HCT116 (cell line): Measurements from ENCODE around the gene ADRB1. TPM values are rescaled to one million over a fixed set of nuclear protein-coding genes. Genes with fewer than 3 reads are reported as not detected.

ENCODE experiments used
- ATAC-seq: fragments of 200-7000 bp; cut with Tn5 transposase; 2 replicates; pipeline ENCODE4 v1.9.1; 2020; ENCODE audit warnings: mild to moderate bottlenecking, moderate library complexity
- Bru-seq: library from RNA; stranded (reverse); fragments of 400-500 nt; gene quantifications from one replicate; lab custom pipeline; 2021; lab: Mats Ljungman, UMichigan
- BruChase-seq, 2 experiments: library from RNA; stranded (reverse); fragments of 400-500 nt; gene quantifications; one replicate each; lab custom pipeline; 2021; lab: Mats Ljungman, UMichigan
- BruUV-seq: library from RNA; stranded (reverse); fragments of 400-500 nt; replicated peaks from 2 replicates; lab custom pipeline; 2021; lab: Mats Ljungman, UMichigan
- CTCF ChIA-PET: fragments of 300-600 bp; sonication (Branson Sonifier 250); formaldehyde crosslinking; loops from one replicate; lab custom pipeline; 2021; ENCODE audit warnings: antibody characterized with exemption; lab: Charles Lee
- POLR2A ChIA-PET: fragments of 300-600, 350-600 bp; sonication (Branson Sonifier 250); formaldehyde crosslinking; loops from one replicate; lab custom pipeline; 2021; ENCODE audit warnings: antibody characterized with exemption; lab: Charles Lee
- RAD21 ChIA-PET, 2 experiments: fragments of 300-600 bp; sonication (Branson Sonifier 250); formaldehyde crosslinking; loops; one replicate each; lab custom pipeline; 2023; ENCODE audit warnings: low total read pairs in 2 of 2; ENCODE audit not compliant: uncharacterized antibody in 2 of 2, unreplicated experiment in 2 of 2, low non-redundant PET in 1 of 2; lab: Charles Lee
- DNase-seq: peaks from one replicate; pipeline ENCODE4 v3.0.0-alpha.2; 2010; ENCODE audit warnings: low read depth, low spot score
- H2AFZ ChIP-seq: fragments of 200-600 bp; shearing (Covaris generic), sonication (generic); 2 replicates; pipeline ENCODE4 v1.6.1; 2017; ENCODE audit warnings: low read depth, mixed run types, mixed read lengths, antibody characterized with exemption, low read length; ENCODE audit not compliant: poor library complexity, severe bottlenecking
- H3K27ac ChIP-seq: 2 replicates; pipeline ENCODE4 v1.5.1; 2012; ENCODE audit warnings: low read depth, low read length
- H3K27me3 ChIP-seq: fragments of 200-600 bp; sonication (generic); 2 replicates; pipeline ENCODE4 v1.6.1; 2016; ENCODE audit warnings: mixed run types, low read length, mixed read lengths; ENCODE audit not compliant: insufficient read depth
- H3K36me3 ChIP-seq, 2 experiments: fragments of 200-500 bp in 1 of 2; fragments of 200-600 bp in 1 of 2; sonication (Bioruptor generic) in 1 of 2; sonication (generic) in 1 of 2; 2 replicates each; pipeline versions ENCODE4 v1.5.1 to v1.6.1; 2014 to 2016; ENCODE audit warnings: low read length in 2 of 2, inconsistent platforms in 1 of 2, mixed read lengths in 1 of 2, mixed run types in 1 of 2; ENCODE audit not compliant: insufficient read depth in 2 of 2, control insufficient read depth in 1 of 2
- H3K4me1 ChIP-seq, 2 experiments: fragments of 200-600 bp in 1 of 2; sonication (generic) in 1 of 2; 2 replicates each; pipeline versions ENCODE4 v1.5.1 to v1.6.1; 2012 to 2017; ENCODE audit warnings: low read length in 2 of 2, inconsistent platforms in 1 of 2, mild to moderate bottlenecking in 1 of 2, mixed read lengths in 1 of 2, mixed run types in 1 of 2, moderate library complexity in 1 of 2; ENCODE audit not compliant: insufficient read depth in 2 of 2, control insufficient read depth in 1 of 2
- H3K4me2 ChIP-seq: fragments of 200-600 bp; sonication (generic); 2 replicates; pipeline ENCODE4 v1.6.1; 2017; ENCODE audit warnings: mixed run types, low read length, mixed read lengths
- H3K4me3 ChIP-seq, 2 experiments: fragments of 200-600 bp in 1 of 2; sonication (generic) in 1 of 2; replicated peaks in 1 of 2; 2 replicates each; pipeline ENCODE4 v1.5.1; 2011 to 2016; ENCODE audit warnings: low read length in 2 of 2, control low read depth in 1 of 2, low read depth in 1 of 2, mild to moderate bottlenecking in 1 of 2, mixed read lengths in 1 of 2, mixed run types in 1 of 2
- H3K79me2 ChIP-seq: fragments of 200-600 bp; sonication (generic); 2 replicates; pipeline ENCODE4 v1.6.1; 2017; ENCODE audit warnings: mild to moderate bottlenecking, mixed run types, low read length, moderate library complexity, mixed read lengths; ENCODE audit not compliant: insufficient read depth
- H3K9ac ChIP-seq: fragments of 200-600 bp; sonication (generic); 2 replicates; pipeline ENCODE4 v1.6.1; 2016; ENCODE audit warnings: low read length, mixed read lengths
- H3K9me2 ChIP-seq: fragments of 200-600 bp; sonication (generic), shearing (Covaris generic); 2 replicates; pipeline ENCODE4 v1.6.1; 2017; ENCODE audit warnings: mixed run types, mild to moderate bottlenecking, moderate library complexity; ENCODE audit not compliant: insufficient read depth
- H3K9me3 ChIP-seq, 2 experiments: fragments of 200-500 bp in 1 of 2; fragments of 200-600 bp in 1 of 2; sonication (Bioruptor generic) in 1 of 2; sonication (generic) in 1 of 2; 2 replicates each; pipeline ENCODE4 v1.6.1; 2014 to 2017; ENCODE audit warnings: low read length in 2 of 2, mixed read lengths in 2 of 2, inconsistent platforms in 1 of 2, low read depth in 1 of 2, mild to moderate bottlenecking in 1 of 2, mixed run types in 1 of 2, moderate library complexity in 1 of 2; ENCODE audit not compliant: control insufficient read depth in 1 of 2, insufficient read depth in 1 of 2
- H4K20me1 ChIP-seq: fragments of 200-600 bp; sonication (generic), shearing (Covaris generic); 2 replicates; pipeline ENCODE4 v1.6.1; 2017; ENCODE audit warnings: mixed run types, mild to moderate bottlenecking, moderate library complexity; ENCODE audit not compliant: insufficient read depth
- CBX3 ChIP-seq: IDR thresholded peaks from 2 replicates; pipeline ENCODE4 v1.6.1; 2012; ENCODE audit warnings: low read depth
- ELF1 ChIP-seq: IDR thresholded peaks from 2 replicates; pipeline ENCODE4 v1.6.1; 2012; ENCODE audit warnings: low read depth, borderline replicate concordance
- POLR2A ChIP-seq: IDR thresholded peaks from 2 replicates; pipeline ENCODE4 v1.7.0; 2011; ENCODE audit warnings: borderline replicate concordance; ENCODE audit not compliant: insufficient read depth, insufficient read length; ENCODE audit errors: extremely low read depth
- POLR2AphosphoS5 ChIP-seq: IDR thresholded peaks from 2 replicates; pipeline ENCODE4 v1.6.1; 2011; ENCODE audit warnings: mild to moderate bottlenecking, low read depth, low read length, moderate library complexity
- RAD21 ChIP-seq: IDR thresholded peaks from 2 replicates; pipeline ENCODE4 v1.6.1; 2012; ENCODE audit warnings: low read depth, mild to moderate bottlenecking
- SP1 ChIP-seq: IDR thresholded peaks from 2 replicates; pipeline ENCODE4 v1.6.1; 2012; ENCODE audit warnings: low read depth
- SRF ChIP-seq: IDR thresholded peaks from 2 replicates; pipeline ENCODE4 v1.6.1; 2012; ENCODE audit warnings: low read depth
- YY1 ChIP-seq: IDR thresholded peaks from 2 replicates; pipeline ENCODE4 v1.6.1; 2011; ENCODE audit warnings: low read length, low read depth, moderate library complexity, mild to moderate bottlenecking; ENCODE audit not compliant: insufficient replicate concordance; ENCODE audit errors: extremely low read depth
- intact Hi-C: fragments of 100-400 bp; cut with micrococcal nuclease; formaldehyde crosslinking; loops from 2 replicates; pipeline ENCODE4 v1.10.0; 2022
- long read RNA-seq: library from polyadenylated mRNA; unstranded; transcript quantifications from one replicate; pipeline ENCODE4 v2.0.0, GENCODE V29; 2021; ENCODE audit not compliant: unreplicated experiment
- polyA plus RNA-seq: library from polyadenylated mRNA; unstranded; fragments of >200 nt; gene quantifications from 2 replicates; pipeline ENCODE4 v1.2.1, GENCODE V29; 2012; ENCODE audit warnings: missing spikeins
- total RNA-seq: library from RNA; stranded (reverse); gene quantifications from one replicate; pipeline ENCODE4 v1.2.1, GENCODE V29; 2021; ENCODE audit not compliant: unreplicated experiment
- TF ChIP-seq, protein P1 (sequence below): IDR thresholded peaks from 2 replicates; pipeline ENCODE4 v1.6.1; 2012; ENCODE audit warnings: low read depth
- TF ChIP-seq, protein P2 (sequence below), 3 experiments: fragments of 200-600 bp in 1 of 3; sonication (generic) in 1 of 3; IDR thresholded peaks in 2 of 3; conservative IDR thresholded peaks in 1 of 3; 2 replicates each; pipeline ENCODE4 v1.5.1; 2012 to 2017; ENCODE audit warnings: low read depth in 2 of 3, low read length in 2 of 3, antibody characterized with exemption in 1 of 3, borderline replicate concordance in 1 of 3, control low read depth in 1 of 3, mild to moderate bottlenecking in 1 of 3, mixed read lengths in 1 of 3, mixed run types in 1 of 3, moderate library complexity in 1 of 3; ENCODE audit not compliant: insufficient read depth in 1 of 3
- TF ChIP-seq, protein P3 (sequence below): IDR thresholded peaks from 2 replicates; pipeline ENCODE4 v1.6.1; 2012

ADRB1 gene
- total RNA-seq (0.89 TPM), Bru-seq, nascent RNA (percentile 33 among the genes with signal in this experiment), BruChase-seq, experiment 1, labeled RNA remaining after a 6-hour chase (percentile 15 among the genes with signal in this experiment), BruChase-seq, experiment 2, labeled RNA remaining after a 2-hour chase (percentile 35 among the genes with signal in this experiment)
- polyA plus RNA-seq: 0.53 and 0.62 TPM in 2 replicates
- long read RNA-seq, partial matches to known transcripts: 0 of 3 reads
- long read RNA-seq, other reads (novel, unspliced or antisense): 0 of 3 reads

DNA sequence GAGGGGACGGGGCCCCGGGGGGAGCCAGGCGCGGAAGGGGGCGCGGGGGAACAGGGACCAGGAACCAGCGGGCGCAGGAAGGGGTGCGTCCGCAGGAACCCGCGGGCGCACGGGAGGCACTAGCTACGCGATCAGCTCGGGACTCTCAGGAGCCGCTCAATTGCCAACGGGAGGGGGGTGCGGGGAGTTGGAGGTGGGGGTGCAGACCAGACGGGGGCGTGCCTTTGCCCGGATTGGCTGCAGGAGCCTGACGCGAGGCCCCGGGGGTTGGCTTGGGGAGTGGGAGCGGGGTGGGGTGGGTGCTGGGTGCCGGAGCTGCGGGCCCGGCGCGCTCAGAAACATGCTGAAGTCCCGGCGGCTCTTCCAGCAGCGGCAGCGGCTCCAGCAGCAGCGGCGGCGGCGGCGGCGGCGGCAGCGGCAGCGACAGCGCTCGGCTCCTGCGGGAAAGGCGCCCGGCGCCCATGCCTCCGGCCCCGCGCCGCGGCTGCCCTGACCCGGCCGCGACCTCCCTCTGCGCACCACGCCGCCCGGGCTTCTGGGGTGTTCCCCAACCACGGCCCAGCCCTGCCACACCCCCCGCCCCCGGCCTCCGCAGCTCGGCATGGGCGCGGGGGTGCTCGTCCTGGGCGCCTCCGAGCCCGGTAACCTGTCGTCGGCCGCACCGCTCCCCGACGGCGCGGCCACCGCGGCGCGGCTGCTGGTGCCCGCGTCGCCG lies at the start of gene ADRB1:
Gene ADRB1, plus strand, starts transcription at position 335 of the 715 bp plus-strand sequence. Its CDS starts 267 bp downstream, at position 602.
- POLR2A ChIA-PET: interaction anchor here (0.7 to 1.5 kb wide), 4 partner anchors 15 to 1551 kb away, joined by 3 to 9 read pairs (median 4); no protein-coding TSS in a partner anchor
- DNase-seq (peak; percentile 53), ATAC-seq (peak; percentile 93)
- BruUV-seq: no TSS peak
- H3K79me2 ChIP-seq: no peaks in the 10 kb centered on the region
- H3K4me2 ChIP-seq: peak within 1 kb of the TSS; percentile 87
- H4K20me1 ChIP-seq: no peaks in the 10 kb centered on the region
- intact Hi-C loops: no loop called here
- H3K4me3 ChIP-seq: peak within 1 kb of the TSS; percentile 65 to 72
- H3K36me3 ChIP-seq: no peaks in the 10 kb centered on the region
- CTCF ChIA-PET: no interaction called here
- no peaks in the 10 kb centered on the region for H3K9me3 ChIP-seq
- no peaks in the 10 kb centered on the region for H3K9me2 ChIP-seq
- RAD21 ChIA-PET: interaction anchor here in 1 of 2 experiments (0.6 to 1.0 kb wide), 2 partner anchors 111 to 185 kb away, joined by 3 to 4 read pairs; no protein-coding TSS in a partner anchor
- peak within 1 kb of the TSS; percentile 12; the same call in 1 of the 2 replicates for H3K27ac ChIP-seq
- peaks cover 5 to 12% of the 10 kb centered on the region in 2 experiments; a peak in 2 of 4 replicates for H3K4me1 ChIP-seq
- no peaks in the 10 kb centered on the region for H3K27me3 ChIP-seq
- no peak for TF ChIP-seq SP1
- TF ChIP-seq CBX3: no peak
- TF ChIP-seq POLR2AphosphoS5: peak; percentile 81
- TF ChIP-seq SRF: no peak
- H2AFZ ChIP-seq: peak within 1 kb of the TSS; percentile 91
- peak within 1 kb of the TSS; percentile 59 for H3K9ac ChIP-seq

DNA sequence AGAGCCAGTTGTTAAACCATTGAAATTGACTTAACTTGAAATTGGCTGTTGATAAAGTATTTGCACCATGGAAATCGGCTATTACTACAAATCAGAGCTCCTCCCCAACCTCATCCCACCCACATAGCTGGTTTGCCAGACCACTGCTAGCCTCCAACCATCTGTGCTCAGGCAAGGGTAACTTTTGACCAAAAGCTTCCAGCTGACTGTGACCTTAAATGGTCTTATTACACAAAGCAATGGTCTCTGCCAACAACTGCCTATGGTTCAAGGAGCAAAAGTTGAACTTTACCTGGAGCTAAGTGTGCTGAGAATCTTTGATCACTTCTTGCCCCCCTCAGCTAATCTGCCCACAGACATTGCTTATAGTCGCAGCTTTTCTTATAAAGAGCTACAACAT lies 48.5 kb upstream of the ADRB1 start:
- intact Hi-C loops: no loop called here
- POLR2A ChIA-PET: no interaction called here
- Histone ChIP-seq H4K20me1 (no peaks in the 10 kb centered on the region), H3K4me3 (no peak overlapping the region), H3K36me3 (no peaks in the 10 kb centered on the region), H3K4me2 (no peak overlapping the region), H3K9me3 (no peaks in the 10 kb centered on the region), H3K27me3 (no peaks in the 10 kb centered on the region), H3K4me1 (0 out of 4 replicates have a peak, but pooled peaks cover 0 to 6% of the 10 kb centered on the region in 2 experiments), H3K79me2 (no peaks in the 10 kb centered on the region), H3K9ac (no peak overlapping the region), H2AFZ (no peak overlapping the region), H3K27ac (no peak overlapping the region), H3K9me2 (no peaks in the 10 kb centered on the region)
- no peak for ATAC-seq
- BruUV-seq: no TSS peak
- CTCF ChIA-PET: no interaction called here
- DNase-seq: no peak
- RAD21 ChIA-PET: no interaction called here
- TF ChIP-seq, protein P1, sequence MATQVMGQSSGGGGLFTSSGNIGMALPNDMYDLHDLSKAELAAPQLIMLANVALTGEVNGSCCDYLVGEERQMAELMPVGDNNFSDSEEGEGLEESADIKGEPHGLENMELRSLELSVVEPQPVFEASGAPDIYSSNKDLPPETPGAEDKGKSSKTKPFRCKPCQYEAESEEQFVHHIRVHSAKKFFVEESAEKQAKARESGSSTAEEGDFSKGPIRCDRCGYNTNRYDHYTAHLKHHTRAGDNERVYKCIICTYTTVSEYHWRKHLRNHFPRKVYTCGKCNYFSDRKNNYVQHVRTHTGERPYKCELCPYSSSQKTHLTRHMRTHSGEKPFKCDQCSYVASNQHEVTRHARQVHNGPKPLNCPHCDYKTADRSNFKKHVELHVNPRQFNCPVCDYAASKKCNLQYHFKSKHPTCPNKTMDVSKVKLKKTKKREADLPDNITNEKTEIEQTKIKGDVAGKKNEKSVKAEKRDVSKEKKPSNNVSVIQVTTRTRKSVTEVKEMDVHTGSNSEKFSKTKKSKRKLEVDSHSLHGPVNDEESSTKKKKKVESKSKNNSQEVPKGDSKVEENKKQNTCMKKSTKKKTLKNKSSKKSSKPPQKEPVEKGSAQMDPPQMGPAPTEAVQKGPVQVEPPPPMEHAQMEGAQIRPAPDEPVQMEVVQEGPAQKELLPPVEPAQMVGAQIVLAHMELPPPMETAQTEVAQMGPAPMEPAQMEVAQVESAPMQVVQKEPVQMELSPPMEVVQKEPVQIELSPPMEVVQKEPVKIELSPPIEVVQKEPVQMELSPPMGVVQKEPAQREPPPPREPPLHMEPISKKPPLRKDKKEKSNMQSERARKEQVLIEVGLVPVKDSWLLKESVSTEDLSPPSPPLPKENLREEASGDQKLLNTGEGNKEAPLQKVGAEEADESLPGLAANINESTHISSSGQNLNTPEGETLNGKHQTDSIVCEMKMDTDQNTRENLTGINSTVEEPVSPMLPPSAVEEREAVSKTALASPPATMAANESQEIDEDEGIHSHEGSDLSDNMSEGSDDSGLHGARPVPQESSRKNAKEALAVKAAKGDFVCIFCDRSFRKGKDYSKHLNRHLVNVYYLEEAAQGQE: no peak
- TF ChIP-seq, protein P2, sequence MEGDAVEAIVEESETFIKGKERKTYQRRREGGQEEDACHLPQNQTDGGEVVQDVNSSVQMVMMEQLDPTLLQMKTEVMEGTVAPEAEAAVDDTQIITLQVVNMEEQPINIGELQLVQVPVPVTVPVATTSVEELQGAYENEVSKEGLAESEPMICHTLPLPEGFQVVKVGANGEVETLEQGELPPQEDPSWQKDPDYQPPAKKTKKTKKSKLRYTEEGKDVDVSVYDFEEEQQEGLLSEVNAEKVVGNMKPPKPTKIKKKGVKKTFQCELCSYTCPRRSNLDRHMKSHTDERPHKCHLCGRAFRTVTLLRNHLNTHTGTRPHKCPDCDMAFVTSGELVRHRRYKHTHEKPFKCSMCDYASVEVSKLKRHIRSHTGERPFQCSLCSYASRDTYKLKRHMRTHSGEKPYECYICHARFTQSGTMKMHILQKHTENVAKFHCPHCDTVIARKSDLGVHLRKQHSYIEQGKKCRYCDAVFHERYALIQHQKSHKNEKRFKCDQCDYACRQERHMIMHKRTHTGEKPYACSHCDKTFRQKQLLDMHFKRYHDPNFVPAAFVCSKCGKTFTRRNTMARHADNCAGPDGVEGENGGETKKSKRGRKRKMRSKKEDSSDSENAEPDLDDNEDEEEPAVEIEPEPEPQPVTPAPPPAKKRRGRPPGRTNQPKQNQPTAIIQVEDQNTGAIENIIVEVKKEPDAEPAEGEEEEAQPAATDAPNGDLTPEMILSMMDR (IDR thresholded peaks at IDR 0.05 in 2 of 3, conservative IDR thresholded peaks at IDR 0.05 in 1 of 3; ENCODE audit: borderline replicate concordance in 1 of 3, insufficient read depth in 1 of 3, low read depth in 2 of 3, low read length in 2 of 3): no peak
- TF ChIP-seq POLR2AphosphoS5 (no peak), RAD21 (no peak), YY1 (no peak), ELF1 (no peak), POLR2A (no peak)
- TF ChIP-seq, protein P3, sequence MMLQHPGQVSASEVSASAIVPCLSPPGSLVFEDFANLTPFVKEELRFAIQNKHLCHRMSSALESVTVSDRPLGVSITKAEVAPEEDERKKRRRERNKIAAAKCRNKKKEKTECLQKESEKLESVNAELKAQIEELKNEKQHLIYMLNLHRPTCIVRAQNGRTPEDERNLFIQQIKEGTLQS: no peak
